NCI-H1092 treated with DMSO at 0.1 percent for 48 hours (cell line): ENCODE data around the gene SRP68.

ENCODE experiments used
- DNase-seq: peaks from one replicate; lab custom pipeline; 2025; lab: John Stamatoyannopoulos, UW

Gene SRP68

GRCh38 chr17:76072148-76072858, at the start of gene SRP68:
SRP68 (minus strand) TSS chr17:76072517; CDS start chr17:76072491, 26 bp downstream.
- DNase-seq: peak; percentile 88

- no peak for DNase-seq
Observed at GRCh38 chr17:76121932-76122430, 49.7 kb upstream of the SRP68 start.

- no peak for DNase-seq
Observed at GRCh38 chr17:76120658-76121008, 48.3 kb upstream of the SRP68 start.

- DNase-seq: no peak
Observed at GRCh38 chr17:76119409-76120371, 47.4 kb upstream of the SRP68 start.

GRCh38 chr17:76115138-76115754, 42.9 kb upstream of the SRP68 start:
- no peak for DNase-seq

- no peak for DNase-seq
Observed at GRCh38 chr17:76111956-76112355, 39.6 kb upstream of the SRP68 start.

GRCh38 chr17:76107509-76107908, 35.2 kb upstream of the SRP68 start:
- DNase-seq: no peak

- DNase-seq: no peak
Observed at GRCh38 chr17:76106703-76107102, 34.4 kb upstream of the SRP68 start.

GRCh38 chr17:76104896-76105231, 32.5 kb upstream of the SRP68 start:
- DNase-seq: no peak

GRCh38 chr17:76104140-76104895, 32.0 kb upstream of the SRP68 start:
- no peak for DNase-seq

- peak; percentile 94 for DNase-seq
Observed at GRCh38 chr17:76103274-76104139, 31.2 kb upstream of the SRP68 start, which contains the start of gene EXOC7. EXOC7 (minus strand) TSS chr17:76103787; CDS start chr17:76103692, 95 bp downstream.

- no peak for DNase-seq
Observed at GRCh38 chr17:76102944-76103273, 30.6 kb upstream of the SRP68 start.

GRCh38 chr17:76097716-76098295, 25.5 kb upstream of the SRP68 start:
- DNase-seq: no peak

- no peak for DNase-seq
Observed at GRCh38 chr17:76095943-76096342, 23.6 kb upstream of the SRP68 start.

GRCh38 chr17:76094046-76094445, 21.7 kb upstream of the SRP68 start:
- DNase-seq: no peak

GRCh38 chr17:76092526-76093413, 20.5 kb upstream of the SRP68 start:
- DNase-seq: no peak

GRCh38 chr17:76091526-76092286, 19.4 kb upstream of the SRP68 start:
- no peak for DNase-seq

- DNase-seq: no peak
Observed at GRCh38 chr17:76090517-76091129, 18.3 kb upstream of the SRP68 start.
